GM13977 (cell line): ENCODE results near the gene IMMP2L.
A peak's percentile ranks its signal among the peaks of the same experiment; 100 is the strongest.
"Not testable (repeated sequence)": the region's sequence is repeated elsewhere in the genome, so short reads cannot be mapped to it uniquely, and the experiment has no call there.

ENCODE experiments used
- DNase-seq: peaks from one replicate; pipeline ENCODE4 v3.0.0; 2012; ENCODE audit warnings: low spot score
- CTCF ChIP-seq: IDR thresholded peaks from 2 replicates; pipeline ENCODE4 v1.5.1; 2012; ENCODE audit warnings: mild to moderate bottlenecking, control low read depth; ENCODE audit not compliant: insufficient read depth; ENCODE audit errors: extremely low read depth, missing control alignments
- in situ Hi-C: fragments of 300-500 bp; cut with MboI; formaldehyde crosslinking; loops from one replicate; pipeline ENCODE4 v1.12.0; 2022; ENCODE audit warnings: low sequenced_read_pairs, low pct_unique_long_range_greater_than_20kb, mixed read lengths, inconsistent platforms; ENCODE audit not compliant: unreplicated experiment

The IMMP2L gene

GRCh38 chr7:111561904-111562732 lies at the start of gene IMMP2L:
Gene IMMP2L, minus strand, starts transcription at chr7:111562492.
- in situ Hi-C loops: no loop called here
- peak; percentile 61 for TF ChIP-seq CTCF
- peak; percentile 94 for DNase-seq

GRCh38 chr7:111609483-111610254 lies 47.4 kb upstream of the IMMP2L start:
- DNase-seq, in situ Hi-C loops: not testable (repeated sequence)

- no peak for DNase-seq
Measured at GRCh38 chr7:111607621-111608020, 45.3 kb upstream of the IMMP2L start.

GRCh38 chr7:111605246-111605645 lies 43.0 kb upstream of the IMMP2L start:
- in situ Hi-C loops: no loop called here
- DNase-seq: no peak
- TF ChIP-seq CTCF: no peak

More at GRCh38 chr7:111607621-111608020, 45.3 kb upstream of the IMMP2L start:
- no peak for TF ChIP-seq CTCF
- in situ Hi-C loops: no loop called here

GRCh38 chr7:111600091-111600490 lies 37.8 kb upstream of the IMMP2L start:
- TF ChIP-seq CTCF: no peak
- in situ Hi-C loops: no loop called here
- DNase-seq: no peak

- no peak for TF ChIP-seq CTCF
- in situ Hi-C loops: no loop called here
- no peak for DNase-seq
Measured at GRCh38 chr7:111595780-111596179, 33.5 kb upstream of the IMMP2L start.

- in situ Hi-C loops: no loop called here
- TF ChIP-seq CTCF: no peak
- no peak for DNase-seq
Measured at GRCh38 chr7:111594602-111595001, 32.3 kb upstream of the IMMP2L start.
